Stimulated activated naive CD8-positive, alpha-beta T cell treated with anti-CD3 and anti-CD28 coated beads, Interleukin-15, Interleukin-2, amounts not matched to agents 100 ng/mL and 50 ng/mL, for 24 hours (primary cell): ENCODE data around the gene ATRNL1.

Experiments
- H3K27ac Mint-ChIP-seq: one replicate; pipeline ENCODE4 v1.8.0; 2021; ENCODE audit warnings: mild to moderate bottlenecking, mixed read lengths
- H3K27me3 Mint-ChIP-seq: one replicate; pipeline ENCODE4 v1.8.0; 2021; ENCODE audit warnings: mixed read lengths
- H3K36me3 Mint-ChIP-seq: one replicate; pipeline ENCODE4 v1.8.0; 2021; ENCODE audit warnings: low read depth, mixed read lengths
- H3K4me1 Mint-ChIP-seq: one replicate; pipeline ENCODE4 v1.8.0; 2021; ENCODE audit warnings: low read depth, mixed read lengths
- H3K4me3 Mint-ChIP-seq: one replicate; pipeline ENCODE4 v1.8.0; 2021; ENCODE audit warnings: mild to moderate bottlenecking, mixed read lengths
- H3K9me3 Mint-ChIP-seq: one replicate; pipeline ENCODE4 v1.8.0; 2021; ENCODE audit warnings: mixed read lengths

ATRNL1 gene

GRCh38 chr10:115979576-115979975 is 886.4 kb downstream of the ATRNL1 start:
- Mint-ChIP-seq H3K9me3 (peaks cover 3% of the 10 kb centered on the region), H3K27ac (no peak overlapping the region), H3K4me1 (no peaks in the 10 kb centered on the region), H3K36me3 (no peaks in the 10 kb centered on the region), H3K27me3 (no peaks in the 10 kb centered on the region), H3K4me3 (no peak overlapping the region)

- Mint-ChIP-seq H3K36me3 (no peaks in the 10 kb centered on the region), H3K27ac (no peak overlapping the region), H3K27me3 (no peaks in the 10 kb centered on the region), H3K4me1 (no peaks in the 10 kb centered on the region), H3K4me3 (no peak overlapping the region), H3K9me3 (peaks cover 3% of the 10 kb centered on the region)
Observed at GRCh38 chr10:115980470-115980869, 887.3 kb downstream of the ATRNL1 start.

GRCh38 chr10:115981081-115981480 is 887.9 kb downstream of the ATRNL1 start:
- H3K36me3 Mint-ChIP-seq = no peaks in the 10 kb centered on the region
- H3K4me1 Mint-ChIP-seq = no peaks in the 10 kb centered on the region
- H3K27ac Mint-ChIP-seq = no peak overlapping the region
- H3K4me3 Mint-ChIP-seq = no peak overlapping the region
- no peaks in the 10 kb centered on the region for H3K27me3 Mint-ChIP-seq
- peaks cover 3% of the 10 kb centered on the region for H3K9me3 Mint-ChIP-seq

- H3K36me3 Mint-ChIP-seq = no peaks in the 10 kb centered on the region
- no peak overlapping the region for H3K27ac Mint-ChIP-seq
- no peaks in the 10 kb centered on the region for H3K4me1 Mint-ChIP-seq
- H3K27me3 Mint-ChIP-seq = no peaks in the 10 kb centered on the region
- no peak overlapping the region for H3K4me3 Mint-ChIP-seq
- peaks cover 7% of the 10 kb centered on the region for H3K9me3 Mint-ChIP-seq
Observed at GRCh38 chr10:115982076-115982475, 888.9 kb downstream of the ATRNL1 start.

- Mint-ChIP-seq H3K4me1 (no peaks in the 10 kb centered on the region), H3K9me3 (peaks cover 9% of the 10 kb centered on the region), H3K27ac (no peak overlapping the region), H3K36me3 (no peaks in the 10 kb centered on the region), H3K27me3 (no peaks in the 10 kb centered on the region), H3K4me3 (no peak overlapping the region)
Observed at GRCh38 chr10:115982526-115982925, 889.4 kb downstream of the ATRNL1 start.

GRCh38 chr10:115985786-115986185 is 892.6 kb downstream of the ATRNL1 start:
- Mint-ChIP-seq H3K27ac (no peak overlapping the region), H3K27me3 (no peaks in the 10 kb centered on the region), H3K36me3 (no peaks in the 10 kb centered on the region), H3K4me1 (no peaks in the 10 kb centered on the region), H3K9me3 (peaks cover 13% of the 10 kb centered on the region), H3K4me3 (no peak overlapping the region)

GRCh38 chr10:115988380-115988779 is 895.2 kb downstream of the ATRNL1 start:
- H3K4me3 Mint-ChIP-seq = no peak overlapping the region
- H3K36me3 Mint-ChIP-seq = no peaks in the 10 kb centered on the region
- H3K9me3 Mint-ChIP-seq = peaks cover 13% of the 10 kb centered on the region
- no peaks in the 10 kb centered on the region for H3K27me3 Mint-ChIP-seq
- H3K27ac Mint-ChIP-seq = no peak overlapping the region
- H3K4me1 Mint-ChIP-seq = no peaks in the 10 kb centered on the region

- Mint-ChIP-seq H3K9me3 (peaks cover 10% of the 10 kb centered on the region), H3K4me1 (no peaks in the 10 kb centered on the region), H3K27me3 (no peaks in the 10 kb centered on the region), H3K27ac (no peak overlapping the region), H3K4me3 (no peak overlapping the region), H3K36me3 (no peaks in the 10 kb centered on the region)
Observed at GRCh38 chr10:115989621-115990020, 896.5 kb downstream of the ATRNL1 start.

GRCh38 chr10:115992236-115992986 is 899.2 kb downstream of the ATRNL1 start:
- Mint-ChIP-seq H3K4me3 (no peak overlapping the region), H3K4me1 (no peaks in the 10 kb centered on the region), H3K36me3 (no peaks in the 10 kb centered on the region), H3K9me3 (peaks cover 11% of the 10 kb centered on the region), H3K27me3 (no peaks in the 10 kb centered on the region), H3K27ac (no peak overlapping the region)

GRCh38 chr10:115996031-115996430 is 902.9 kb downstream of the ATRNL1 start:
- no peak overlapping the region for H3K27ac Mint-ChIP-seq
- H3K27me3 Mint-ChIP-seq = no peaks in the 10 kb centered on the region
- H3K4me1 Mint-ChIP-seq = no peaks in the 10 kb centered on the region
- peaks cover 7% of the 10 kb centered on the region for H3K9me3 Mint-ChIP-seq
- H3K4me3 Mint-ChIP-seq = no peak overlapping the region
- H3K36me3 Mint-ChIP-seq = no peaks in the 10 kb centered on the region

- Mint-ChIP-seq H3K4me3 (no peak overlapping the region), H3K9me3 (peaks cover 12% of the 10 kb centered on the region), H3K27me3 (no peaks in the 10 kb centered on the region), H3K4me1 (no peaks in the 10 kb centered on the region), H3K36me3 (no peaks in the 10 kb centered on the region), H3K27ac (no peak overlapping the region)
Observed at GRCh38 chr10:115998301-115998700, 905.1 kb downstream of the ATRNL1 start.
